Measurements from ENCODE around the gene SULF2.

DNA sequence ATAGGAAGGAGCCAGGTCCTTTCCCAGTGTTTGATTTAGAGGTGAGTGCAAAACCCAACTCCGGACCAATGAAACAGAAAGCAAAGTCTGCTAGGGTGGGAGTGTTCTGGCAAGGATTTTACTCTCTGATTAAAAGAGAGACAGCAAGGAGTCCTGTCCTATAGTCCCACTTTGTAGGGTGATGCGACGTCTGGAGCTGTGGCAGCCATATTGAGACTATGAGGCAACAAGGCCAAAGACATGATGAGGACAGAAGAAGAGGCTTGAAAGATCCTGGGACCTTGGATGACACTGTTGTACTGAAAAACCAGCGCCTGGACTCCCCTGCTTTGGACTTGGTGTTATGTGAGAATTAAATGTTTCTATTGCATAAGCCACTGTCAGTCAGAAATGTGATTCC lies 8.1 kb downstream of the SULF2 start:
- TF ChIP-seq, protein P1, sequence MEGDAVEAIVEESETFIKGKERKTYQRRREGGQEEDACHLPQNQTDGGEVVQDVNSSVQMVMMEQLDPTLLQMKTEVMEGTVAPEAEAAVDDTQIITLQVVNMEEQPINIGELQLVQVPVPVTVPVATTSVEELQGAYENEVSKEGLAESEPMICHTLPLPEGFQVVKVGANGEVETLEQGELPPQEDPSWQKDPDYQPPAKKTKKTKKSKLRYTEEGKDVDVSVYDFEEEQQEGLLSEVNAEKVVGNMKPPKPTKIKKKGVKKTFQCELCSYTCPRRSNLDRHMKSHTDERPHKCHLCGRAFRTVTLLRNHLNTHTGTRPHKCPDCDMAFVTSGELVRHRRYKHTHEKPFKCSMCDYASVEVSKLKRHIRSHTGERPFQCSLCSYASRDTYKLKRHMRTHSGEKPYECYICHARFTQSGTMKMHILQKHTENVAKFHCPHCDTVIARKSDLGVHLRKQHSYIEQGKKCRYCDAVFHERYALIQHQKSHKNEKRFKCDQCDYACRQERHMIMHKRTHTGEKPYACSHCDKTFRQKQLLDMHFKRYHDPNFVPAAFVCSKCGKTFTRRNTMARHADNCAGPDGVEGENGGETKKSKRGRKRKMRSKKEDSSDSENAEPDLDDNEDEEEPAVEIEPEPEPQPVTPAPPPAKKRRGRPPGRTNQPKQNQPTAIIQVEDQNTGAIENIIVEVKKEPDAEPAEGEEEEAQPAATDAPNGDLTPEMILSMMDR (conservative IDR thresholded peaks at IDR 0.05 in 1 of 2, IDR thresholded peaks at IDR 0.05 in 1 of 2; ENCODE audit: extremely low read depth in 1 of 2, insufficient read depth in 1 of 2, low read depth in 1 of 2, low read length in 2 of 2): no peak
- TF ChIP-seq EZH2 (IDR thresholded peaks at IDR 0.05; ENCODE audit: borderline replicate concordance, low read length): no peak
